GM18499 (cell line): ENCODE results near the gene SCEL.

Experiments
- ATAC-seq: cut with Tn5 transposase; IDR thresholded peaks from one replicate; pipeline ENCODE4 v1.9.1; 2021; ENCODE audit warnings: moderate number of reproducible peaks; ENCODE audit not compliant: insufficient read depth, unreplicated experiment

Gene SCEL

GRCh38 chr13:77519808-77520207 is 15.7 kb upstream of the SCEL start:
- no peak for ATAC-seq

- no peak for ATAC-seq
Observed at GRCh38 chr13:77521194-77521593, 14.3 kb upstream of the SCEL start.

GRCh38 chr13:77521595-77522367 is 13.7 kb upstream of the SCEL start:
- no peak for ATAC-seq

GRCh38 chr13:77522444-77522843 is 13.1 kb upstream of the SCEL start:
- no peak for ATAC-seq

- no peak for ATAC-seq
Observed at GRCh38 chr13:77523386-77523785, 12.1 kb upstream of the SCEL start.

GRCh38 chr13:77523834-77524728 is 11.4 kb upstream of the SCEL start:
- no peak for ATAC-seq

GRCh38 chr13:77528414-77528813 is 7.1 kb upstream of the SCEL start:
- ATAC-seq, result no peak

GRCh38 chr13:77528834-77529500 is 6.5 kb upstream of the SCEL start:
- ATAC-seq, result peak; percentile 82

GRCh38 chr13:77529501-77529840 is 6.0 kb upstream of the SCEL start:
- no peak for ATAC-seq

GRCh38 chr13:77530875-77531274 is 4.6 kb upstream of the SCEL start:
- no peak for ATAC-seq

- no peak for ATAC-seq
Observed at GRCh38 chr13:77532983-77533382, 2.5 kb upstream of the SCEL start.

- ATAC-seq, result no peak
Observed at GRCh38 chr13:77533875-77534788, 1.4 kb upstream of the SCEL start.

GRCh38 chr13:77536358-77536757 is 852 bp downstream of the SCEL start:
- no peak for ATAC-seq

- no peak for ATAC-seq
Observed at GRCh38 chr13:77537289-77537919, 1.9 kb downstream of the SCEL start.

- ATAC-seq, result no peak
Observed at GRCh38 chr13:77543711-77544110, 8.2 kb downstream of the SCEL start.

GRCh38 chr13:77544355-77544754 is 8.8 kb downstream of the SCEL start:
- ATAC-seq, result no peak

- ATAC-seq, result peak; percentile 64
Observed at GRCh38 chr13:77544758-77545338, 9.3 kb downstream of the SCEL start.

- ATAC-seq, result no peak
Observed at GRCh38 chr13:77545626-77546412, 10.3 kb downstream of the SCEL start.
